NCI-H345 (cell line): ENCODE data around the gene LRRN3.

Source experiments
- DNase-seq: peaks from one replicate; lab custom pipeline; 2025; lab: John Stamatoyannopoulos, UW

Gene LRRN3

DNA sequence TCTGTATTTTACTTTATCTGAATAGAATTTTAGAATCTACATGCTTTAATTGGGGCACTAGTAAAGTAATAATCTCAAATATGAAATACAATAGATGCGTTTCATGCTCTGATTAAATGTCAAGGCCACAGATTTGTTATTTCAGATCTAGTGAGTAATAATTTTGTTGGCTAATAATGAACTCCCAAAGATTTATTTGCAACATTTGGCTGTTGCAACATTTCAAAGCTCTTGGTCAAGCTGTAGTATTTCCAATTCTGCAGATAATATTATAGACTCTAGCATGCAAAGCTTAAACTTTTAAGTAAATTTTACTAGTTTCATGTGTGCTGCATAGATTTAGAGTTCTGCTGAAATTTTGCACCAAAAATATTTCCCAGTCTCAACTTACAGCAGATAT is 16.7 kb downstream of the LRRN3 start:
- no peak for DNase-seq

DNA sequence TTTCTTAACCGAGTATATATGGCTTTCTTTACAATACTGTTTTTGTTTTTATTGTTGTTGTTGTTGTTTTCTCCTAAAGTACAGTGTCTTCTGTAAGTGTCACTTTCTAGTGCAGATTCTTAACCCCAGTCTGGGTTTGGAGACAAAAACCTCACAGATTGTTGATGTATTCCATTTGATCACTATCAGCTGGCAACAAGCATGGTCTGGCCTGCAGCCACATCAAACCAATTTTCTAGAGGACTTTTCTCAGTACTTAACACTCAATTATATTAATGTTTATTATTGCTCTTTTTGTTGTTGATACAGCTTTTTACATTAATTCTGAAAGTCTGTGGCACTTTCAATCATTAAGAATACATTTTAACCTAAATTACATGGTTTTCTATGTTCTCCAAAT is 17.1 kb downstream of the LRRN3 start:
- no peak for DNase-seq

- DNase-seq: no peak
These were observed 17.6 kb downstream of the LRRN3 start for GRCh38 chr7:111108496-111108895.

DNA sequence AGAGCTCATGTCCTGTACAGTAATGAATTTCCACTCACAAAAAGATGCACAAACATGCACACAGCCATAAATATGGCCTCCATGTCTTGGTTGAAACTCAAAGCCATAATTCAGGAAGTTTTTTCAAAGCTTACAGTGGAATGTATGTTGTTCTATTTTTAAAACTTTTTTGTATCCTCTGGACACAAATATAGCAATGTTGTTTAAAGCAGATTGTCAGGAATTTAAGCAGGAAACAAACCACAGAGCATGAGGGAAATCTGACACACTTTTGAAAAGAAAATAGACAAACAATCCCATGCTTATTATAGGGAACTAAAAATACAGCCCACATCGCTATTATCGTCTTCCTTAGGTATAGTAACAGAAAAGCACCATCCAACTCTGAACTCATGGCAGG is 21.5 kb downstream of the LRRN3 start:
- no peak for DNase-seq

DNA sequence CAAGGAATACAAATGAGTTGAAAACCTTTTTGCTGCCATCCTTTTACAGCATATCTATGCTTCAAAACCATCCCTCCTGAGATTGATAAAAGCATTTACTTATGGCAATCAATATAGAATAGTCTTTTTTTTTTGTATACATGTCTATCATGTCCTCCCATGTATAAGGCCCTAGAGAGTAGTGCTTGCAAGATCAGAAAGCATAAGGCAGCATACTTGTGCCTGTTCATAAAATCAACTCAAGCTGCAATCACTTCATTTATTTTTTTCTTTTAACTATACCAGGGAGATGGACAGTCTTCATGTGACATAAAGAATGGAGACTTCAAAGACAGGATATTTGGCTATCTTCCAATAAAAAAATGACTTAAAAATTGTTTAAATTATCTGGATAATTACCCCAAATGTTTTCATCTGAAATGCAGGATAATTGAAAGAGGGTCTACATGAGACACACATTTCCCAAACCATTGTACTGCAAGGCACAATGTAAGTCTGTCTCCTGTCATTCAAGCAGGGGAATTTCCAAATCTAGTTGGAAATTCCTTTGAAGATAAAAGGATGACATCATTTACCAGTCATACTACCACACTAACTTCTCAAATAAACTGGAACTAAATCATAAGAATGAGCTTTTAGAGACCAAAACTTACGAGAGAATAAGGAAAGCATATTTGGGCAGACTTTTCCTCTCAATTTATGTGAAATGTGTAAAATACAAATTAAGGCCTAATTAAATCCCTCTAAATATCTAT is 22.5 kb downstream of the LRRN3 start:
- DNase-seq: no peak

- DNase-seq: no peak
These were observed 25.0 kb downstream of the LRRN3 start for GRCh38 chr7:111115966-111116365.

DNA sequence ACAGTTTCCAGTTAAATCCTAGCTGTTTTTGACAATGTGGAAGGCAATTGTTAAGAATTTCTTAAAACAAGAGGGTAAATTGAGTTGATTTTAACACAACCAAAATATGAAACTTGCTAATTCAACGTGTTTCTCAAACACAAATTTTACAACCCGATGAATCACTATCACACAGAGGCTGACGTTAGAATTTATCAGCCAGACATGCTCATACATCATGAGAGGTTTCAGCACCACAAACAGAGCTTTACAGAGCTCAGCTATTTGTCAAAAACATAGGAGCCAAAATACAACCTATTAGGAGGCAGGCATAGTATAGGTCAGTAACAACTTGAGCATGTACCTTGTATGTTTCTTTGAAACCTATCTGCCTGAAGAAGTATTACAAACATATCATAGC is 36.1 kb downstream of the LRRN3 start:
- DNase-seq: no peak

GRCh38 chr7:111129435-111129834 is 38.5 kb downstream of the LRRN3 start:
- no peak for DNase-seq

- DNase-seq: no peak
These were observed 41.9 kb downstream of the LRRN3 start for GRCh38 chr7:111132833-111133232.

- DNase-seq: no peak
These were observed 46.6 kb downstream of the LRRN3 start for GRCh38 chr7:111137296-111138192.

DNA sequence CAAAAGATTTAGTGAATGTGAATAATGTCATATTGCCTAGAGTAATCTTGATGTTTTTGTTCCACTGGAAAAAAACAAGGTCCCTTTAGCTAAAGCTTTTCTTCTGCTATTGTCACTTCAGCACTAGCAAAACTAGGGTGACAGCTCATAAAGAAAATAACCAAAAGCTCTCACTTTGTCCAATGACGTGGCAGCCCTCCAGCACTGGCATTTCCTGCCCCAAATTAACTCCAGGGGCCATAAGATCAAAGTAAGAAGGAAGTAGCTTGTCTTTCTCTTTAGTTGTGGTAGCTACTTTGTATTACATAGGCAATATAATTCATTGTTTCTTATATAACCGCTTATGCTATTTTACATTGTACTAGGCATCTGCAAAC is 47.3 kb downstream of the LRRN3 start:
- DNase-seq: no peak

GRCh38 chr7:111138586-111138985 is 47.7 kb downstream of the LRRN3 start:
- no peak for DNase-seq

DNA sequence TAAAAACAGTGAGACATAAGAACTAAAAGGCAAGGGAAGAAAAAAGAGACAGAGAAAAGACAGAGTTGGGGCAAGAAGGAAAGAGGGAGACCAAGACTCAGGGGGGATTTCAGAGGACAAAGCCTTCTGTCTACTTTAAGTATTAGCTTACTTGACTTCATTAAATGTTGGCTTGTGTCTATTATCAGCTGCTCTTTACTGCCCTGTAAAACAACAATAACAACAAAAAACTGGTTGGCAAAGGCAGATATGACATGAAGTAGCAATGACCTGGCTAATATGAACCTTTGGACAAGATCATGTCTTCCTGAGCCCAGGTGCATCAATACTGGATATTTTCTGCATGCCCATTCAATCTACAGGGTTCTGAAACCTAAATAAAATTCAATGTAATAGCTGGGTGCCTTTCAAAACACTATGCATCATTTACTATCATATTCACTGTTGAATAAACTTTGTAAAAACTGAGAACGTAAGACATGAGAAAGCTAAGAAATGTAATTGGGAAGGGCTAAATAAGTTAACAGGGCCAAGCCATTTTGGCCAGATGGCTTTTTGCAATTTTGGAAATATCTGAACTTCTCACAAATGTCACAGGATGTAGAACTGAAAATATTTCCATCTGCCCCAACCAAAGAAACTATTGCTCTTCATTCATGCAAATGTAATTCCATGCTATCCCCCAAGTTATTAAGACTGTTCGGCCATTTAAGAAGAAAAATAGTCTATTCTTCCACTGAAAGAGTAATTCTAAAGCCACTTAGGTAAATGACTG is 49.4 kb downstream of the LRRN3 start:
- DNase-seq: no peak

DNA sequence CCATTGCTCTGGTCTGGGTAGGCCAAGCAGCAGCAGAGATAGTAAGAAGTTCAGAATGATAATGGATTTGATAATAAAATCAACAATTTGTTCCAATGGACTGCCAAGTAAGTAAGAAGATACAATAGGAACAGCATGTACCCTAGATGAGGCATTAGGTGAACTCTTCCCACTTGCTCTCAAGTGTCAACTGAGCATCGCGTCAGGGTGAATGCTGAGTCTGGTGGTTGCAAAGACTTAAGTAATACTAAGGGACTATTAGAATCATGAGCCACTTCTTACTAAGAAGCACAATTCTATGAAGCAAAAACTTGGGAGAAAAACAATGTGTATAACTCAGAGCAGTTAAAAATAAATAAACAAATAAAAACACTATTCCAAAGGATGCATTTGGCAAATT is 54.5 kb downstream of the LRRN3 start:
- no peak for DNase-seq

DNA sequence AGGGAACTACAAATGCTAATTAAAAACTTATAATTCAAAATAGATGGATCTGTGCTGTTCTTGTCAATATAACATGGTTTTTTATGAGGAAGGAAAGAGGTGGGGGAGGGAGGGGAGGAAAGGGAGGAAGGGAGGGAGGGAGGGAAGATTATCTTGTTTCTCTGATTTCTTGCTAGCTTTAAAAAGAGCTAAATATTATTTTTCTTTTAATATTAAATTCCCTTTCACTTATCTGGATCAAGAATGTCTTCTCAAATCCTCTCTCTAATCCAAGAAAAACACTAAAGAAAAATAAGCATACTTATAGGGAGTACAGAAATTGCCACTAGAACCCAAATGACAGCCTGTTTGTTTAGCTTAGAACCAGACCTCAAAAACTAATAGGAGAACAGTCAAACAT is 55.2 kb downstream of the LRRN3 start:
- no peak for DNase-seq

GRCh38 chr7:111147708-111148533 is 57.0 kb downstream of the LRRN3 start:
- DNase-seq: no peak

DNA sequence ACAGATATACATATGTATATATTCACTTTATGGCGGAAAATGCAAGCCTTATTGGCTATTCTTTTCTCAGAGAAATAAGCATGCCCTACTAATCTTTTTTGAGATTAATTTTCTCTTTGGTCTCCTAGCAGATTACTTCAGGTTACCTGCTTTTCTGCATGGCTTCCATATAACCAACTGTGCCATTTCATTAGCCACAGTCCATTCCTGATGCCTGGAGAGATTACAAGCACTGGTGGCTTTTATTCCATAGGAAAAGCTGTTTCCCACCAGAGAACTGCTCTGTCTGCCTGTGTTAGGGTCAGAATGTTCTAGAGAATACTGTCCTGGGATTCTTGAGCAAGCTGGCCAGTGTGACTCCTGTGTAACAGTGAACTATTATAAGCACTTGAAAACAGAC is 59.8 kb downstream of the LRRN3 start:
- DNase-seq: no peak

DNA sequence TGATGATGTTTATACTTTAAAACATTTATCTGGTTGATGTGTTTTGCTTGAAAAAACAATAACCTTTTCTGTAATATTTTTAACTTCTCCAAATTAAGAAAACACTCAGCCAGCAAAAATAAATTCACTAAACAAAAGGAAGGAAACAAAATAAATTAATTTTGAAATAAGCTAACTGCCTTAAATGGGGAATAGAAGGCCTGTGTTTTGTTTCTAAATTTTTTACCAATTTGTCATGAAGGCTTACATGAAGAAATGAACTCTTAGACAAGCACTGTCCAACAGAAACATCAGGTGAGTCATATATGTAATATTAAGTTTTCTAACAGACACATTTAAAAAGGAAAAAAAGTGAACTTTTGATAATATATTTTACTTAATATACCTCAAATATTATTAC is 68.5 kb downstream of the LRRN3 start:
- no peak for DNase-seq

GRCh38 chr7:111160297-111160696 is 69.4 kb downstream of the LRRN3 start:
- no peak for DNase-seq

GRCh38 chr7:111162692-111163091 is 71.8 kb downstream of the LRRN3 start:
- DNase-seq: no peak

DNA sequence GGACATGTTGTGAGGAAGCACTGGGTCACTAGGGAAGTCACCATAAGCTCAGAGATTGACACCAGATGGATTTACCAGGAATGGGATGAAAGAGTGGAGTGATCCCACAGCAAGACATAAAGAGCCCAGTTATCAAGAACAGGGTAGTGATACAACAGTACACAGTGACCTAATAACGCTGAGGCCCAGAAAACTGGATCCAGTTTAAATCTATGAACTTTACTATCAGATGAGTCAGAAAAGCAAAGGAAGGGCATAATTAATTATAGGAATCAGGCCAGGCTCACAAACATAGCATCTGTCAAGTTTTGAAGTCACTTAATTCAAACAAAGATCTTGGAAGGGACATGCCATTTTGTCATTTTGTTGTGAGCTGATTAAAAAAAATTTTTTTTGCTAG is 73.5 kb downstream of the LRRN3 start:
- DNase-seq: no peak

GRCh38 chr7:111168182-111168581 is 77.3 kb downstream of the LRRN3 start:
- DNase-seq: peak; percentile 86
